Measurements from ENCODE around the gene ROCK2. TPM values are rescaled to one million over a fixed set of nuclear protein-coding genes. Genes with fewer than 3 reads are reported as not detected.

Gene ROCK2
- total and polyA plus RNA-seq, 2 of the 13 experiments (the other 11 are each of a cell fraction or from before 2014, with no cell fraction given): 38.1 to 119 TPM

- TF ChIP-seq E2F2 (CRISPR knock-in tag; IDR thresholded peaks at IDR 0.05; ENCODE audit: borderline replicate concordance): peak; percentile 57; the same call in 1 of the 2 replicates
- peak; percentile 84 for TF ChIP-seq RARA (CRISPR knock-in tag; IDR thresholded peaks at IDR 0.05)
- TF ChIP-seq CEBPG (CRISPR knock-in tag; IDR thresholded peaks at IDR 0.05): peak; percentile 40; the same call in 1 of the 2 replicates
- TF ChIP-seq ZMAT3 (CRISPR knock-in tag; conservative IDR thresholded peaks at IDR 0.05): peak; percentile 75; the same call in 1 of the 2 replicates
- peak; percentile 76 for TF ChIP-seq SPEN (CRISPR knock-in tag; IDR thresholded peaks at IDR 0.05; ENCODE audit: low read depth)
- no peak for TF ChIP-seq ZBTB21 (CRISPR knock-in tag; IDR thresholded peaks at IDR 0.05)
- TF ChIP-seq KLF13 (CRISPR knock-in tag; IDR thresholded peaks at IDR 0.05): no peak
- no peak; the same call in 1 of the 2 replicates for TF ChIP-seq ZBTB20 (CRISPR knock-in tag; IDR thresholded peaks at IDR 0.05; ENCODE audit: borderline replicate concordance, low read depth)
- TF ChIP-seq FOXO1 (CRISPR knock-in tag; IDR thresholded peaks at IDR 0.05): peak; percentile 59; the same call in 1 of the 2 replicates
- peak; percentile 77; the same call in 1 of the 2 replicates for TF ChIP-seq KLF6 (CRISPR knock-in tag; IDR thresholded peaks at IDR 0.05)
- no peak for TF ChIP-seq FOXO4 (CRISPR knock-in tag; conservative IDR thresholded peaks at IDR 0.05)
- TF ChIP-seq RARG (CRISPR knock-in tag; IDR thresholded peaks at IDR 0.05; ENCODE audit: low read depth): no peak
- peak; percentile 86 for TF ChIP-seq HDAC1 (CRISPR knock-in tag; IDR thresholded peaks at IDR 0.05)
- no peak for TF ChIP-seq NRL (CRISPR knock-in tag; IDR thresholded peaks at IDR 0.05; ENCODE audit: borderline replicate concordance)
- no peak for TF ChIP-seq SP140L (CRISPR knock-in tag; IDR thresholded peaks at IDR 0.05; ENCODE audit: borderline replicate concordance)
- TF ChIP-seq ZNF562 (CRISPR knock-in tag; IDR thresholded peaks at IDR 0.05; ENCODE audit: borderline replicate concordance): no peak
- TF ChIP-seq ZNF549 (CRISPR knock-in tag; IDR thresholded peaks at IDR 0.05): no peak
- TF ChIP-seq NFKBIZ (CRISPR knock-in tag; IDR thresholded peaks at IDR 0.05): peak; percentile 36; the same call in 1 of the 2 replicates
- peak; percentile 28; the same call in 1 of the 2 replicates for TF ChIP-seq HNF4A (CRISPR knock-in tag; IDR thresholded peaks at IDR 0.05)
- peak; percentile 48; the same call in 1 of the 2 replicates for TF ChIP-seq NCOA2 (CRISPR knock-in tag; IDR thresholded peaks at IDR 0.05)
- no peak for TF ChIP-seq SUZ12 (IDR thresholded peaks at IDR 0.05; ENCODE audit: low read depth, low read length)
- no peak for TF ChIP-seq ZFP36L1 (CRISPR knock-in tag; IDR thresholded peaks at IDR 0.05)
- TF ChIP-seq SOX6 (IDR thresholded peaks at IDR 0.05): no peak
- TF ChIP-seq SOX6 (CRISPR knock-in tag; IDR thresholded peaks at IDR 0.05): peak; percentile 17; the same call in 1 of the 2 replicates
- TF ChIP-seq MLXIP (CRISPR knock-in tag; IDR thresholded peaks at IDR 0.05; ENCODE audit: borderline replicate concordance): no peak
- TF ChIP-seq ZNF850 (CRISPR knock-in tag; conservative IDR thresholded peaks at IDR 0.05): 0 out of 2 replicates have a peak, but pooled peaks have one; percentile 8
- no peak for TF ChIP-seq YEATS2 (CRISPR knock-in tag; IDR thresholded peaks at IDR 0.05; ENCODE audit: borderline replicate concordance)
- 0 out of 2 replicates have a peak, but pooled peaks have one; percentile 12 for TF ChIP-seq BRD4 (CRISPR knock-in tag; IDR thresholded peaks at IDR 0.05)
Measured at GRCh38 chr2:11344342-11344955, at the start of gene ROCK2 (continued).

All from HepG2 (cell line).